Measurements from ENCODE around the gene SLC23A2. TPM values are rescaled to one million over a fixed set of nuclear protein-coding genes. Genes with fewer than 3 reads are reported as not detected.

Gene SLC23A2
- polyA plus RNA-seq, 1 donor from 2014 or later, result 38.3 TPM

GRCh38 chr20:4937407-4938319 lies 63.6 kb downstream of the SLC23A2 start:
- TF ChIP-seq RAD21 (conservative IDR thresholded peaks at IDR 0.05), result no peak
- TF ChIP-seq TAF1 (IDR thresholded peaks at IDR 0.05; ENCODE audit: low read depth), result no peak
- no peak for TF ChIP-seq REST (IDR thresholded peaks at IDR 0.05; ENCODE audit: borderline replicate concordance)
- no peak for TF ChIP-seq EP300 (conservative IDR thresholded peaks at IDR 0.05; ENCODE audit: poor library complexity, severe bottlenecking)
- no peak for TF ChIP-seq SMC3 (conservative IDR thresholded peaks at IDR 0.05; ENCODE audit: poor library complexity)
- no peak for TF ChIP-seq CTCF (IDR thresholded peaks at IDR 0.05; ENCODE audit: poor library complexity, severe bottlenecking)
- no peak for TF ChIP-seq MXI1 (conservative IDR thresholded peaks at IDR 0.05; ENCODE audit: poor library complexity, severe bottlenecking)
- TF ChIP-seq EZH2 (IDR thresholded peaks at IDR 0.05; ENCODE audit: borderline replicate concordance, insufficient read depth, low read length, poor library complexity, severe bottlenecking), result no peak
- TF ChIP-seq POLR2AphosphoS5 (IDR thresholded peaks at IDR 0.05), result peak; percentile 73
- Histone ChIP-seq H2AFZ (ENCODE audit: low read depth, low read length) (no peak overlapping the region), H4K20me1 (ENCODE audit: insufficient read depth) (no peaks in the 10 kb centered on the region), H3K27me3 (ENCODE audit: insufficient read depth, low read depth, low read length) (no peaks in the 10 kb centered on the region), H3K79me2 (replicated peaks; ENCODE audit: insufficient read depth, low read length) (no peaks in the 10 kb centered on the region), H3K9ac (ENCODE audit: low read length) (no peak overlapping the region), H3K36me3 (ENCODE audit: insufficient read depth, low read length) (no peaks in the 10 kb centered on the region), H3K4me3 (ENCODE audit: low read length) (no peak overlapping the region), H3F3A (ENCODE audit: insufficient read depth, low read length, poor library complexity, severe bottlenecking) (no peaks in the 10 kb centered on the region), H3K4me2 (ENCODE audit: low read length) (no peak overlapping the region), H3K9me2 (ENCODE audit: insufficient read depth, low read length) (no peaks in the 10 kb centered on the region), H3K27ac (ENCODE audit: low read length) (no peak overlapping the region), H3K9me3 (ENCODE audit: low read length) (no peaks in the 10 kb centered on the region)

GRCh38 chr20:4936851-4937406 lies 64.4 kb downstream of the SLC23A2 start:
- no peak overlapping the region for H2AFZ ChIP-seq (ENCODE audit: low read depth, low read length)

More at GRCh38 chr20:4936851-4937406, 64.4 kb downstream of the SLC23A2 start:
- Histone ChIP-seq H3K9me2 (ENCODE audit: insufficient read depth, low read length) (no peaks in the 10 kb centered on the region), H3F3A (ENCODE audit: insufficient read depth, low read length, poor library complexity, severe bottlenecking) (no peaks in the 10 kb centered on the region), H3K4me3 (ENCODE audit: low read length) (no peak overlapping the region), H3K79me2 (replicated peaks; ENCODE audit: insufficient read depth, low read length) (no peaks in the 10 kb centered on the region), H3K9me3 (ENCODE audit: low read length) (no peaks in the 10 kb centered on the region), H3K27me3 (ENCODE audit: insufficient read depth, low read depth, low read length) (no peaks in the 10 kb centered on the region), H3K27ac (ENCODE audit: low read length) (no peak overlapping the region), H3K36me3 (ENCODE audit: insufficient read depth, low read length) (no peaks in the 10 kb centered on the region), H4K20me1 (ENCODE audit: insufficient read depth) (no peaks in the 10 kb centered on the region), H3K9ac (ENCODE audit: low read length) (no peak overlapping the region), H3K4me2 (ENCODE audit: low read length) (no peak overlapping the region)
- TF ChIP-seq SMC3 (conservative IDR thresholded peaks at IDR 0.05; ENCODE audit: poor library complexity) (no peak), EZH2 (IDR thresholded peaks at IDR 0.05; ENCODE audit: borderline replicate concordance, insufficient read depth, low read length, poor library complexity, severe bottlenecking) (no peak), CTCF (IDR thresholded peaks at IDR 0.05; ENCODE audit: poor library complexity, severe bottlenecking) (no peak), RAD21 (conservative IDR thresholded peaks at IDR 0.05) (no peak), EP300 (conservative IDR thresholded peaks at IDR 0.05; ENCODE audit: poor library complexity, severe bottlenecking) (no peak), POLR2AphosphoS5 (IDR thresholded peaks at IDR 0.05) (no peak), MXI1 (conservative IDR thresholded peaks at IDR 0.05; ENCODE audit: poor library complexity, severe bottlenecking) (no peak), REST (IDR thresholded peaks at IDR 0.05; ENCODE audit: borderline replicate concordance) (no peak), TAF1 (IDR thresholded peaks at IDR 0.05; ENCODE audit: low read depth) (no peak)

All from neural cell (in vitro differentiated cells).